Astrocyte of the spinal cord (primary cell): Measurements from ENCODE around the gene CADM2.

Source experiments
- DNase-seq: peaks from one replicate; pipeline ENCODE4 v3.0.0; 2011; ENCODE audit warnings: low read depth, low spot score
- H3K4me3 ChIP-seq: 2 replicates; pipeline ENCODE4 v1.5.1; 2011; ENCODE audit warnings: low read depth, mild to moderate bottlenecking, low read length, moderate library complexity
- CTCF ChIP-seq: IDR thresholded peaks from 2 replicates; pipeline ENCODE4 v1.5.1; 2012; ENCODE audit warnings: low read depth, mild to moderate bottlenecking, low read length, inconsistent platforms
- in situ Hi-C: cut with HindIII; loops from 2 replicates; pipeline ENCODE4 v1.10.0; 2017; ENCODE audit warnings: low sequenced_read_pairs

The CADM2 gene

GRCh38 chr3:85890043-85890555 lies 931.3 kb downstream of the CADM2 start:
- DNase-seq, result no peak
- no peak overlapping the region for H3K4me3 ChIP-seq
- no peak for TF ChIP-seq CTCF
- in situ Hi-C loops, result no loop called here

GRCh38 chr3:85903434-85903833 lies 944.6 kb downstream of the CADM2 start:
- no peak for DNase-seq
- in situ Hi-C loops, result no loop called here
- H3K4me3 ChIP-seq, result no peak overlapping the region
- TF ChIP-seq CTCF, result no peak

GRCh38 chr3:85912980-85913379 lies 954.2 kb downstream of the CADM2 start:
- DNase-seq, result peak; percentile 53
- in situ Hi-C loops, result no loop called here
- H3K4me3 ChIP-seq, result no peak overlapping the region
- no peak for TF ChIP-seq CTCF

- H3K4me3 ChIP-seq, result no peak overlapping the region
Observed at GRCh38 chr3:85922374-85922773, 963.6 kb downstream of the CADM2 start.

GRCh38 chr3:85930718-85931117 lies 971.9 kb downstream of the CADM2 start:
- TF ChIP-seq CTCF, result no peak
- H3K4me3 ChIP-seq, result no peak overlapping the region
- in situ Hi-C loops, result no loop called here
- no peak for DNase-seq

More at GRCh38 chr3:85922374-85922773, 963.6 kb downstream of the CADM2 start:
- no peak for DNase-seq
- no peak for TF ChIP-seq CTCF
- in situ Hi-C loops, result no loop called here

GRCh38 chr3:85933326-85933725 lies 974.5 kb downstream of the CADM2 start:
- H3K4me3 ChIP-seq, result no peak overlapping the region
- DNase-seq, result no peak
- TF ChIP-seq CTCF, result no peak
- in situ Hi-C loops, result no loop called here

GRCh38 chr3:85935171-85935570 lies 976.4 kb downstream of the CADM2 start:
- no peak for TF ChIP-seq CTCF
- no peak for DNase-seq
- in situ Hi-C loops, result no loop called here
- H3K4me3 ChIP-seq, result no peak overlapping the region
